BE2C (cell line): ENCODE data around the gene CPA3. TPM values are rescaled to one million over a fixed set of nuclear protein-coding genes. Genes with fewer than 3 reads are reported as not detected.
A peak's percentile ranks its signal among the peaks of the same experiment; 100 is the strongest.

Experiments used
- DNase-seq: peaks from one replicate; pipeline ENCODE4 v3.0.0-alpha.2; 2020
- H3K27me3 ChIP-seq: fragments of 250-450 bp; sonication (Bioruptor Pico); 2 replicates; pipeline ENCODE4 v1.5.1; 2020; ENCODE audit warnings: mild to moderate bottlenecking
- H3K36me3 ChIP-seq: fragments of 250-450 bp; sonication (Bioruptor Pico); 2 replicates; pipeline ENCODE4 v1.5.1; 2020; ENCODE audit warnings: mild to moderate bottlenecking
- H3K4me1 ChIP-seq: fragments of 250-450 bp; sonication (Bioruptor Pico); 2 replicates; pipeline ENCODE4 v1.5.1; 2020
- H3K4me3 ChIP-seq: 2 replicates; pipeline ENCODE4 v1.5.1; 2011; ENCODE audit warnings: low read depth, low read length
- H3K9me3 ChIP-seq: fragments of 250-450 bp; sonication (Bioruptor Pico); 2 replicates; pipeline ENCODE4 v1.5.1; 2020
- CTCF ChIP-seq: IDR thresholded peaks from 2 replicates; pipeline ENCODE4 v1.5.1; 2012; ENCODE audit warnings: mild to moderate bottlenecking, low read depth, low read length
- polyA plus RNA-seq: library from polyadenylated mRNA; unstranded; fragments of >200 nt; gene quantifications from one replicate; pipeline ENCODE4 v1.2.1, GENCODE V29; 2012; ENCODE audit warnings: low read depth, missing spikeins; ENCODE audit not compliant: insufficient read length, insufficient read depth

The CPA3 gene
- polyA plus RNA-seq: not detected

- H3K36me3 ChIP-seq: no peaks in the 10 kb centered on the region
- no peaks in the 10 kb centered on the region for H3K4me1 ChIP-seq
- TF ChIP-seq CTCF: no peak
- no peak for DNase-seq
- H3K4me3 ChIP-seq: no peak within 1 kb of the TSS
- H3K9me3 ChIP-seq: no peaks in the 10 kb centered on the region
- H3K27me3 ChIP-seq: no peaks in the 10 kb centered on the region
Measured at GRCh38 chr3:148865049-148865448, at the start of gene CPA3. TSS of gene CPA3 (plus strand) at chr3:148865296. CDS start at chr3:148865308, 12 bp downstream.

- H3K36me3 ChIP-seq: no peaks in the 10 kb centered on the region
- DNase-seq: peak; percentile 46
- peaks cover 10% of the 10 kb centered on the region for H3K4me1 ChIP-seq
- H3K27me3 ChIP-seq: no peaks in the 10 kb centered on the region
- TF ChIP-seq CTCF: no peak
- H3K4me3 ChIP-seq: peak overlapping the region; percentile 41
- no peaks in the 10 kb centered on the region for H3K9me3 ChIP-seq
Measured at GRCh38 chr3:148815316-148816110, 49.6 kb upstream of the CPA3 start.

- peaks cover 10% of the 10 kb centered on the region for H3K4me1 ChIP-seq
- H3K27me3 ChIP-seq: no peaks in the 10 kb centered on the region
- peak overlapping the region; percentile 41 for H3K4me3 ChIP-seq
- no peaks in the 10 kb centered on the region for H3K36me3 ChIP-seq
- TF ChIP-seq CTCF: no peak
- DNase-seq: peak; percentile 40
- H3K9me3 ChIP-seq: no peaks in the 10 kb centered on the region
Measured at GRCh38 chr3:148816427-148816826, 48.7 kb upstream of the CPA3 start.

GRCh38 chr3:148816981-148817525, 48.0 kb upstream of the CPA3 start:
- H3K27me3 ChIP-seq: no peaks in the 10 kb centered on the region
- H3K4me1 ChIP-seq: peaks cover 10% of the 10 kb centered on the region
- H3K9me3 ChIP-seq: no peaks in the 10 kb centered on the region
- H3K36me3 ChIP-seq: no peaks in the 10 kb centered on the region
- H3K4me3 ChIP-seq: no peak overlapping the region
- no peak for TF ChIP-seq CTCF
- peak; percentile 38 for DNase-seq

- Histone ChIP-seq H3K27me3 (no peaks in the 10 kb centered on the region), H3K4me3 (no peak overlapping the region), H3K36me3 (no peaks in the 10 kb centered on the region), H3K9me3 (no peaks in the 10 kb centered on the region), H3K4me1 (peaks cover 7% of the 10 kb centered on the region)
- no peak for DNase-seq
- no peak for TF ChIP-seq CTCF
Measured at GRCh38 chr3:148820361-148821245, 44.5 kb upstream of the CPA3 start.
